Right lung (tissue), 10 donors: ENCODE results near the gene PFKL. TPM values are rescaled to one million over a fixed set of nuclear protein-coding genes. Genes with fewer than 3 reads are reported as not detected.

ENCODE experiments used
- DNase-seq, 2 donors: peaks; one replicate each; pipeline ENCODE4 v3.0.0-alpha.2; 2013
- long read RNA-seq, 8 donors: transcript quantifications; one replicate each; lab custom pipeline, GENCODE V29; 2026
- polyA plus RNA-seq, 5 donors: library from polyadenylated mRNA; unstranded; fragments of 120-200 nt; gene quantifications; one replicate each; pipeline versions ENCODE4 v1.2.1 to v1.2.3, GENCODE V29; 2013; ENCODE audit warnings: inconsistent platforms in 1 of 5, low replicate concordance in 1 of 5; ENCODE audit not compliant: insufficient read length in 5 of 5, insufficient read depth in 1 of 5

The PFKL gene
- polyA plus RNA-seq, result 100 to 1,000 TPM in 1 of 5 donors, 10 to 100 TPM in 4; 65.3 to 121 (median 90.0) TPM
- long read RNA-seq, donor 1, transcript PFKL-201 (22 exons, 2,912 nt), result major isoform, 32 of 45 reads
- long read RNA-seq, donor 1, partial matches to known transcripts, result 10 of 45 reads
- long read RNA-seq, donor 1, other reads (novel, unspliced or antisense), result 0 of 45 reads
- long read RNA-seq, donor 2, transcript PFKL-201 (22 exons, 2,912 nt), result major isoform, 12 of 28 reads
- long read RNA-seq, donor 2, partial matches to known transcripts, result 15 of 28 reads
- long read RNA-seq, donor 2, other reads (novel, unspliced or antisense), result 0 of 28 reads
- long read RNA-seq, donor 3, transcript PFKL-201 (22 exons, 2,912 nt), result major isoform, 14 of 15 reads
- long read RNA-seq, donor 3, partial matches to known transcripts, result 0 of 15 reads
- long read RNA-seq, donor 3, other reads (novel, unspliced or antisense), result 0 of 15 reads
- long read RNA-seq, donor 4, transcript PFKL-201 (22 exons, 2,912 nt), result major isoform, 14 of 47 reads
- long read RNA-seq, donor 4, partial matches to known transcripts, result 33 of 47 reads
- long read RNA-seq, donor 4, other reads (novel, unspliced or antisense), result 0 of 47 reads
- long read RNA-seq, donor 5, transcript PFKL-201 (22 exons, 2,912 nt), result major isoform, 13 of 66 reads
- long read RNA-seq, donor 5, partial matches to known transcripts, result 50 of 66 reads
- long read RNA-seq, donor 5, other reads (novel, unspliced or antisense), result 0 of 66 reads
- long read RNA-seq, donor 6, transcript PFKL-201 (22 exons, 2,912 nt), result major isoform, 23 of 30 reads
- long read RNA-seq, donor 6, partial matches to known transcripts, result 7 of 30 reads
- long read RNA-seq, donor 6, other reads (novel, unspliced or antisense), result 0 of 30 reads
- long read RNA-seq, donor 7, transcript PFKL-201 (22 exons, 2,912 nt), result major isoform, 24 of 67 reads
- long read RNA-seq, donor 7, partial matches to known transcripts, result 22 of 67 reads
- long read RNA-seq, donor 7, other reads (novel, unspliced or antisense), result 20 of 67 reads
- long read RNA-seq, donor 8, transcript PFKL-201 (22 exons, 2,912 nt), result major isoform, 9 of 17 reads
- long read RNA-seq, donor 8, partial matches to known transcripts, result 0 of 17 reads
- long read RNA-seq, donor 8, other reads (novel, unspliced or antisense), result 8 of 17 reads

DNA sequence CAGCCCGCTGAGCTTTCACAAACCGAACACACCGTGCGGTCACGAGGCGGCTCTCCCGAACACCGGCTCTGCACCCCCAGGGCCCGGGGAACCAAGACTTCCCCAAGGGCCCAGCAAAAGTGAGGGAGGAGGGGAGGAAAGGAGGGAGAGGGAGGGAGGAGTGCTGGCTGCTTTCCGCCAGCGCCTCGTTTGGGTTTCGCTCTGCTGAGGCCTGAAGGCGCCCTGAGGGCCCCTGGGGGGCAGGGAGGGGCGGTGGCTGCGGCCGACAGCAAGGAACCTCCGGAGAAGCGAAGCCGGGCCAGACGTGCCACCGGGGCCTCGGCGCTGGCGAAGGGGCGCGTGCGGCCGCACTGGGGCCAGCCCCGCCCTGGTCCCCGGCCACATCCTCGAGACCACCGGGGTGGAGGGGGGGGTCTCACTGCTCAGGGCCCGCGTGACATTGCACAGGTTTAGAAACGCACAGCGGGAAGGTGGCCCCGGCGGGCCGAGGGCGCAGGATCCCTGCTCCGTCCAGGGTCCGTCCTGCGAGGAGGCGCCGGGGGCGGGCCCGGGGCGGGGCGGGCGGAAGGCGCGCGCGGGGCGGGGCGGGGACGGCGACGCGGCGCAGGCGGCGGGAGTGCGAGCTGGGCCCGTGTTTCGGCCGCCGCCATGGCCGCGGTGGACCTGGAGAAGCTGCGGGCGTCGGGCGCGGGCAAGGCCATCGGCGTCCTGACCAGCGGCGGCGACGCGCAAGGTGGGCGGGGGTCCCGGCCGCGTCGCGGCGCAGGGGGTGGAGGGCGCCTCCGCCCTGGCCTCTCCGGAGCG is at the start of gene PFKL:
PFKL (plus strand) TSS at position 596 of the 804 bp plus-strand sequence; CDS start at position 649, 53 bp downstream.
- DNase-seq, result peak; percentile 43 to 63

DNA sequence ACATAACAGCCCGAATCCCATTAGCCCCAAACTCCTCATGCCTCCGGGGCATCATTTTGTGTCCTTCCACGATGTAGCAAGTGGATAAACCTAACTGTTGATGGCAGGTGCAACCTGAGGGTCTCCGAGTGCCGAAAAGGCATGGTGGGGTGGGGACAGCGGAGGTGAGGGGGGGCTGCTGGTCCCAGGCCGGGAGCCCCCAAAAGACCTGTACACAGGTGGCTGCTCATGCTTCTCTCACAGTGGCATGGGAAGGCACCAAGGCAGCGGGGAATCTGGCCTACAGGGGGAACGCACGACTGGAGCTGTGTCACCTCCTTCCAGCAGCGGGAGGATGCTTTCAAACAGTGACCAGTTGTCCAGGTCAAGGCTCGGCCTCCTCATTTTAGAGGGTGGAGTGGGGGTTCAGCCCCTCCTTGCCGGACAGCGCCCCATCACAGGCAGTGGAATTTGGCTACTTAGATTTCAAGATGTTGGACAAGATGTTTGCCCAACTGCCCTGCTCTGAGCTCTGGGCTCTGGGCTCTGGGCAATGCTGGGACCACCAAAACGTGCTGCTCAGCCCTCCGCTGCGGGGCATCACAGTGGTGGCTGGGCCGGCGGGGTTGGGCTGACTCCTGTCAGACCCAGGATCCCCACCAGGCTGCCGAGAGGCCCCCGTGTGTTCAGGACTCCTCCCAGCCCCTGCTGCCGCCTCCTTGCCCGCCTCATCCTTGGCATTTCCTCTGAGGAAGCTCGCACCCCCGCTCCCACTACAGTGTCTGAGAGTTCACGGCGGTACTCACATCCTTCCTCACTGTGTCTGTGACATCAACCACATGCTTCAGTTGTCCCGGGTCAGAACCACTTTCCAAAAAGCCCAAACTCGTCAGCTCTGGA is 45.8 kb upstream of the PFKL start:
- no peak for DNase-seq

DNA sequence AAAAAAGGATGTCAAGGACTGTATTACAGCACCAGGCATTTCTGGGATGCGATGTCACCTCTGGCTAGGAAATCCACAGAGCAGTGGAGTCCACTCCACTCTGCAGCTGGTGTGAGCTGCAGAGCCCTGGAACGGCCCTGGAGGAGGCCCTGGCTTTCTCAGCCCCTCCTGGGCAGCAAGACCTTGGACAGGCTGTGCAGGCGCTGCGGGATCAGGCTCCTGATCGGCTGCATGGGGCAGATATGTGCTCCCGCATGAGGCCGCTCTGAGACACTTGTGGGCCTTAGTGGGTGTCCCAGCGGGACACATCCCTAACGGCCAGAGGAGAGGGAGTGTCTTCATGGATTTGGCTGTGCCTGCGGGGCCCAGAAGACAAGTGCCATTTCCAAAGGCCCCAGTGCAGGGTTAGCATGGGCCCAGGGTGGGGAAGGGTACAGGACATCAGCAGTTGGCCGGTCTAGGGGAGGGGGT is 44.3 kb upstream of the PFKL start:
- DNase-seq, result no peak

DNA sequence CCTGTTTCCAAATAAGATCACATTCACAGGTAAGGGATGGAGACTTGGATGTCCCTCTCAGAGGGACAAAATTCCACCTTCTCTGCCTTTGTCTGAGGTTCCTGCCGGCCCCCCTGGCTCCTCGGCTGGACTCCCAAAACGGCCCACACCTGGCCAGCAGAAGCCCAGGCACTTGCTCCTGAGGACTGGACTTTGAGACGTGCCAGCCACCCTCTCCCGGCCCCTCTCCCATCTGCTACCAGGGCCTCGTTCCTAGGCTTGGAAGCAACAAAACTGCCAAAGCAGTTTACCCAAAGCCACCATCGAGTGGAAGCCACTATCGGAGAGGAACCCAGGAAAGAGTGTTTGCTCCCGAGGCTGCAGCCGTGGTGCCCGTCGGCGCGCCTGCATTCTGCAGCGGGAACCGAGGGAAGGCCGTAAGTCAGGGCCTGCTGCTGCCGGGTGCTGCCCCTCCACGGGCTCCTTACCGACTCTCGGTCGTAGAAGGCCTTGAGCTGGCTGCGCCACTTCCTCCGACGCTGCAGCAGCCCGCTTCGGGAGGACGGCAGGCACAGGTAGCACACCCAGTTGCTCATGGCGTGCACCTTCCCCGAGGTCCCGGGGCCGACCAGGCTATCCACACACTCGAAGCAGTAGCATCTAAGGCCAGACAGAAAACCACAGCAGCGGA is 41.7 kb upstream of the PFKL start:
- DNase-seq, result no peak

GRCh38 chr21:44259082-44259705 is 40.7 kb upstream of the PFKL start:
- no peak for DNase-seq

GRCh38 chr21:44260066-44260465 is 39.8 kb upstream of the PFKL start:
- no peak for DNase-seq

- no peak for DNase-seq
Measured at GRCh38 chr21:44260791-44261631, 38.8 kb upstream of the PFKL start.

DNA sequence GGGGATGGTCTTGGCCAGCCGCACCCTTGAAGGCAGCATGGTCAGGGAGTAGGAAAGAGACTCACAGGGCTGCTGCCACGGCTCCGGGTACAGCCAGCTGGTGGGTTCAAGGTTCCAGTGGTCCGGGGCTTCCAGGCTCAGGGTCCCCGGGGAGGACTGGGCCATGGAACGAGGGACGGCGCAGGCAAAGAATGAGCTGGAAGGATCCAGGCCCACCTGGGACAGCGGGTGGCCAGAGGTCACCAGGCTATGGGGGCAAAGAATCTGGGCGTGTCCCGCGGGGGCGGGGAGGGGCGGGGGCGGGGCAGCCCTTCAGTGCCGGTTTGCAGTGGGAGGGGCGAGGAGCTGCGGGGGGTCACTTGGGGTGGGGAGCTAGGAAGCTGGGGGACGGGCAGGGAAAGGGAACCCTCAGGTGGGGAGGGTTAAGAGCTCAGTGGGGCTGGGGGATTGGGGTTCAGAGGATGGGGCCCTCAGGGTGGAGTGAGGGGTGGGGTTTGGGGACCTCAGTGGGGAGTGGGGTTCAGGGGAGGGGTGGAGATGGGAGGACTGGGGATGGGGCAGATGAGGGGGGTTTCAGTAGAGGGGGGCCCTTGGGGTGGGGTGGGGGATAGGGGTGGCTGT is 38.1 kb upstream of the PFKL start, which contains the start of gene DNMT3L:
DNMT3L (minus strand) TSS at position 223 of the 621 bp plus-strand sequence. CDS start 638 bp downstream, outside the sequence.
- DNase-seq, result no peak

GRCh38 chr21:44262338-44263056 is 37.4 kb upstream of the PFKL start:
- no peak for DNase-seq

- no peak for DNase-seq
Measured at GRCh38 chr21:44263221-44263760, 36.6 kb upstream of the PFKL start.

DNA sequence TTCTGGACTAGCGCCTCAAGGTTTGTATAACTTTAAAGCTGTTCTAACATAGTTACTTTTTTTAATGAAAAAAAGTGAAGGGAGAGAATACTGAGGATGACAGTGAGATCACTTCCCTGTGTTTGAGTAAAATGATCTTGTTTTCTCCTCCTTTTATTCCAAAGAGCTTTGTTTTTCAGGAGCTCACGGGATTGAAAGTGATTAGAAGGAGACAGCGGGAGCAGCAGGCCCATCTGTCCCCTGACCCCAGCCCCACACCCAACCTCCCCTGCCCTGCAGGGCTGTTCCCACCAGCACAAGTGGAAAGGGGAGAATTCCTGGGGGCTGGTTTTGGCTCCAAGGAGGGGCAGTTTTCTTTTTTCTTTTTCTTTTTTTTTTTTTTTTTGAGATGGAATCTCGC is 36.1 kb upstream of the PFKL start:
- DNase-seq, result no peak

DNA sequence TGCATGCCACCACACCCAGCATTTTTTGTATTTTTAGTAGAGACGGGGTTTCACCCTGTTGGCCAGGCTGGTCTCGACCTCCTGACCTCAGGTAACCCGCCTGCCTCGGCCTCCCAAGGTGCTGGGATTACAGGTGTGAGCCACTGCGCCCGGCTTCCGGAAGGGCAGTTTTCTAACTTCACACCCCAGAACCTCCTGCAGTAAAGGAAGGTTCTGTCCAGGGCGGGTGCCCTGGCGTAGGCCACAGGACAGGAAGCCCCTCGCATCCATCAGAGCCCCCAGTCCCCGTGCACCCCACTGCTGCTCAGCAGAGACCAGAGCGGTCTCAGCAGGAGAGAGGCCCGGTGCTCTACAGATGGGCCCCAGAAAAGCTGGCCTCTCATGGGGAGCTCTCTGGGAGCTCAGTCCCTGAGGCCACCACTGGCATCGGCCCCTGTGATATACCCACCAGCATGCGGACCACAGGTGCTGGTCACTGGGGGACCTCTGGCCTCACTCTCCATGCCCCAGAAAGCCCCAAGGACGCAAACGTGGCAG is 34.1 kb upstream of the PFKL start:
- DNase-seq, result no peak

DNA sequence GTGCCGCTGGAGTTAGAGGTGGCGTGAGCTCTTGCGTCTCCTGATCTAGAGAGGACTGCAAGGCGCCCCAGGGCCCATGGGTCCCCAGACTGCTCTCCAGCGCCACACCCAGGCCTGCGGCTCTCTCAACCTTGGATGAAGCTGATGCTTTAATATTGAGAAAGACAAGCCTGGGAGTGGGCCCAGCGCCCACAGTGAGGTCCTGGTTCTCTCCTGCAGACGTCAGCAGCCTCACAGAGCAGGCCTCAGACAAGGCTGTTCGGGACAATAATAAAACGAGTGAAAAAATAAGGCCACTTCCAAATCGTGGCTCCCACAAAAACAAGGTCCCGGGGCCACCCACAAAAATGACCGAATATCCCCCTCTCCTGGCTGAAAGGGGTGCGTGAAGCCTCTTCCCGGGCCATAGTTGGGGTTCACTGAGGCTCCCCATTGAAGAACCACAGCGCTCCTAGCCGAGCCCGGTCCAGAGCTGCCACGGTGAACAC is 32.2 kb upstream of the PFKL start:
- no peak for DNase-seq

- no peak for DNase-seq
Measured at GRCh38 chr21:44269090-44269489, 30.8 kb upstream of the PFKL start.

GRCh38 chr21:44271558-44272283 is 28.1 kb upstream of the PFKL start:
- no peak for DNase-seq
